HCT116 (cell line): ENCODE data around the gene RNF180. TPM values are rescaled to one million over a fixed set of nuclear protein-coding genes. Genes with fewer than 3 reads are reported as not detected.

Experiments used
- ATAC-seq: fragments of 200-7000 bp; cut with Tn5 transposase; 2 replicates; pipeline ENCODE4 v1.9.1; 2020; ENCODE audit warnings: mild to moderate bottlenecking, moderate library complexity
- BruUV-seq: library from RNA; stranded (reverse); fragments of 400-500 nt; replicated peaks from 2 replicates; lab custom pipeline; 2021; lab: Mats Ljungman, UMichigan
- CTCF ChIA-PET: fragments of 300-600 bp; sonication (Branson Sonifier 250); formaldehyde crosslinking; loops from one replicate; lab custom pipeline; 2021; ENCODE audit warnings: antibody characterized with exemption; lab: Charles Lee
- POLR2A ChIA-PET: fragments of 300-600, 350-600 bp; sonication (Branson Sonifier 250); formaldehyde crosslinking; loops from one replicate; lab custom pipeline; 2021; ENCODE audit warnings: antibody characterized with exemption; lab: Charles Lee
- RAD21 ChIA-PET, 2 experiments: fragments of 300-600 bp; sonication (Branson Sonifier 250); formaldehyde crosslinking; loops; one replicate each; lab custom pipeline; 2023; ENCODE audit warnings: low total read pairs in 2 of 2; ENCODE audit not compliant: uncharacterized antibody in 2 of 2, unreplicated experiment in 2 of 2, low non-redundant PET in 1 of 2; lab: Charles Lee
- DNase-seq: peaks from one replicate; pipeline ENCODE4 v3.0.0-alpha.2; 2010; ENCODE audit warnings: low read depth, low spot score
- H2AFZ ChIP-seq: fragments of 200-600 bp; shearing (Covaris generic), sonication (generic); 2 replicates; pipeline ENCODE4 v1.6.1; 2017; ENCODE audit warnings: low read depth, mixed run types, mixed read lengths, antibody characterized with exemption, low read length; ENCODE audit not compliant: poor library complexity, severe bottlenecking
- H3K27ac ChIP-seq: 2 replicates; pipeline ENCODE4 v1.5.1; 2012; ENCODE audit warnings: low read depth, low read length
- H3K27me3 ChIP-seq: fragments of 200-600 bp; sonication (generic); 2 replicates; pipeline ENCODE4 v1.6.1; 2016; ENCODE audit warnings: mixed run types, low read length, mixed read lengths; ENCODE audit not compliant: insufficient read depth
- H3K36me3 ChIP-seq, 2 experiments: fragments of 200-500 bp in 1 of 2; fragments of 200-600 bp in 1 of 2; sonication (Bioruptor generic) in 1 of 2; sonication (generic) in 1 of 2; 2 replicates each; pipeline versions ENCODE4 v1.5.1 to v1.6.1; 2014 to 2016; ENCODE audit warnings: low read length in 2 of 2, inconsistent platforms in 1 of 2, mixed read lengths in 1 of 2, mixed run types in 1 of 2; ENCODE audit not compliant: insufficient read depth in 2 of 2, control insufficient read depth in 1 of 2
- H3K4me1 ChIP-seq, 2 experiments: fragments of 200-600 bp in 1 of 2; sonication (generic) in 1 of 2; 2 replicates each; pipeline versions ENCODE4 v1.5.1 to v1.6.1; 2012 to 2017; ENCODE audit warnings: low read length in 2 of 2, inconsistent platforms in 1 of 2, mild to moderate bottlenecking in 1 of 2, mixed read lengths in 1 of 2, mixed run types in 1 of 2, moderate library complexity in 1 of 2; ENCODE audit not compliant: insufficient read depth in 2 of 2, control insufficient read depth in 1 of 2
- H3K4me2 ChIP-seq: fragments of 200-600 bp; sonication (generic); 2 replicates; pipeline ENCODE4 v1.6.1; 2017; ENCODE audit warnings: mixed run types, low read length, mixed read lengths
- H3K4me3 ChIP-seq, 2 experiments: fragments of 200-600 bp in 1 of 2; sonication (generic) in 1 of 2; replicated peaks in 1 of 2; 2 replicates each; pipeline ENCODE4 v1.5.1; 2011 to 2016; ENCODE audit warnings: low read length in 2 of 2, control low read depth in 1 of 2, low read depth in 1 of 2, mild to moderate bottlenecking in 1 of 2, mixed read lengths in 1 of 2, mixed run types in 1 of 2
- H3K79me2 ChIP-seq: fragments of 200-600 bp; sonication (generic); 2 replicates; pipeline ENCODE4 v1.6.1; 2017; ENCODE audit warnings: mild to moderate bottlenecking, mixed run types, low read length, moderate library complexity, mixed read lengths; ENCODE audit not compliant: insufficient read depth
- H3K9ac ChIP-seq: fragments of 200-600 bp; sonication (generic); 2 replicates; pipeline ENCODE4 v1.6.1; 2016; ENCODE audit warnings: low read length, mixed read lengths
- H3K9me2 ChIP-seq: fragments of 200-600 bp; sonication (generic), shearing (Covaris generic); 2 replicates; pipeline ENCODE4 v1.6.1; 2017; ENCODE audit warnings: mixed run types, mild to moderate bottlenecking, moderate library complexity; ENCODE audit not compliant: insufficient read depth
- H3K9me3 ChIP-seq, 2 experiments: fragments of 200-500 bp in 1 of 2; fragments of 200-600 bp in 1 of 2; sonication (Bioruptor generic) in 1 of 2; sonication (generic) in 1 of 2; 2 replicates each; pipeline ENCODE4 v1.6.1; 2014 to 2017; ENCODE audit warnings: low read length in 2 of 2, mixed read lengths in 2 of 2, inconsistent platforms in 1 of 2, low read depth in 1 of 2, mild to moderate bottlenecking in 1 of 2, mixed run types in 1 of 2, moderate library complexity in 1 of 2; ENCODE audit not compliant: control insufficient read depth in 1 of 2, insufficient read depth in 1 of 2
- H4K20me1 ChIP-seq: fragments of 200-600 bp; sonication (generic), shearing (Covaris generic); 2 replicates; pipeline ENCODE4 v1.6.1; 2017; ENCODE audit warnings: mixed run types, mild to moderate bottlenecking, moderate library complexity; ENCODE audit not compliant: insufficient read depth
- CBX3 ChIP-seq: IDR thresholded peaks from 2 replicates; pipeline ENCODE4 v1.6.1; 2012; ENCODE audit warnings: low read depth
- CEBPB ChIP-seq: IDR thresholded peaks from 2 replicates; pipeline ENCODE4 v1.6.1; 2012; ENCODE audit warnings: low read depth
- EGR1 ChIP-seq: IDR thresholded peaks from 2 replicates; pipeline ENCODE4 v1.6.1; 2012; ENCODE audit warnings: low read depth
- ELF1 ChIP-seq: IDR thresholded peaks from 2 replicates; pipeline ENCODE4 v1.6.1; 2012; ENCODE audit warnings: low read depth, borderline replicate concordance
- EZH2 ChIP-seq: fragments of 200-600 bp; sonication (generic); IDR thresholded peaks from 2 replicates; pipeline ENCODE4 v1.6.1; 2017; ENCODE audit warnings: antibody characterized with exemption, mixed run types
- EZH2phosphoT487 ChIP-seq: fragments of 200-600 bp; IDR thresholded peaks from 2 replicates; pipeline ENCODE4 v1.6.1; 2018; ENCODE audit warnings: antibody characterized with exemption, borderline replicate concordance
- JUND ChIP-seq: IDR thresholded peaks from 2 replicates; pipeline ENCODE4 v1.6.1; 2012
- MAX ChIP-seq: IDR thresholded peaks from 2 replicates; pipeline ENCODE4 v1.6.1; 2012
- POLR2A ChIP-seq: IDR thresholded peaks from 2 replicates; pipeline ENCODE4 v1.7.0; 2011; ENCODE audit warnings: borderline replicate concordance; ENCODE audit not compliant: insufficient read depth, insufficient read length; ENCODE audit errors: extremely low read depth
- REST ChIP-seq: IDR thresholded peaks from 2 replicates; pipeline ENCODE4 v1.6.1; 2012; ENCODE audit warnings: low read depth
- SIN3A ChIP-seq: IDR thresholded peaks from 2 replicates; pipeline ENCODE4 v1.6.1; 2012; ENCODE audit warnings: low read depth
- SP1 ChIP-seq: IDR thresholded peaks from 2 replicates; pipeline ENCODE4 v1.6.1; 2012; ENCODE audit warnings: low read depth
- SRF ChIP-seq: IDR thresholded peaks from 2 replicates; pipeline ENCODE4 v1.6.1; 2012; ENCODE audit warnings: low read depth
- TCF7L2 ChIP-seq: IDR thresholded peaks from 2 replicates; pipeline ENCODE4 v1.7.0; 2011; ENCODE audit warnings: borderline replicate concordance, inconsistent platforms; ENCODE audit not compliant: insufficient read depth, insufficient read length; ENCODE audit errors: extremely low read depth
- YY1 ChIP-seq: IDR thresholded peaks from 2 replicates; pipeline ENCODE4 v1.6.1; 2011; ENCODE audit warnings: low read length, low read depth, moderate library complexity, mild to moderate bottlenecking; ENCODE audit not compliant: insufficient replicate concordance; ENCODE audit errors: extremely low read depth
- ZFX ChIP-seq: fragments of 450-650 bp; IDR thresholded peaks from 2 replicates; pipeline ENCODE4 v1.6.1; 2017
- ZNF274 ChIP-seq: fragments of 200-500 bp; sonication (Bioruptor generic); IDR thresholded peaks from 2 replicates; pipeline ENCODE4 v1.6.1; 2014; ENCODE audit warnings: mild to moderate bottlenecking, low read depth, low read length, inconsistent platforms
- intact Hi-C: fragments of 100-400 bp; cut with micrococcal nuclease; formaldehyde crosslinking; loops from 2 replicates; pipeline ENCODE4 v1.10.0; 2022
- total RNA-seq: library from RNA; stranded (reverse); gene quantifications from one replicate; pipeline ENCODE4 v1.2.1, GENCODE V29; 2021; ENCODE audit not compliant: unreplicated experiment

RNF180 gene
- total RNA-seq, 1 experiment from 2014 or later, result not detected

- H3K9me2 ChIP-seq, result no peaks in the 10 kb centered on the region
- H3K4me3 ChIP-seq, result no peak overlapping the region
- TF ChIP-seq REST (no peak), ZNF274 (no peak), SIN3A (no peak), TCF7L2 (no peak), CBX3 (no peak), CEBPB (no peak), ELF1 (no peak), POLR2A (no peak), EZH2 (no peak), YY1 (no peak), EGR1 (no peak), SRF (no peak), MAX (no peak), SP1 (no peak), JUND (no peak), ZFX (no peak), EZH2phosphoT487 (no peak)
- TF ChIP-seq, all 23 proteins: peak for 0
- intact Hi-C loops, result no loop called here
- DNase-seq, result no peak
- Histone ChIP-seq H3K79me2 (no peaks in the 10 kb centered on the region), H3K9ac (no peak overlapping the region), H3K9me3 (no peaks in the 10 kb centered on the region), H3K4me1 (no peaks in the 10 kb centered on the region), H3K27me3 (no peaks in the 10 kb centered on the region), H3K4me2 (no peak overlapping the region), H2AFZ (no peak overlapping the region), H3K27ac (no peak overlapping the region), H4K20me1 (no peaks in the 10 kb centered on the region), H3K36me3 (no peaks in the 10 kb centered on the region)
- BruUV-seq, result no TSS peak
- no peak for ATAC-seq
- ChIA-PET POLR2A (no interaction called here), RAD21 (no interaction called here), CTCF (no interaction called here)
Observed at GRCh38 chr5:64418013-64418412, 252.4 kb downstream of the RNF180 start.

Other genes with a start within 250 kb of the RNF180 start
- gene HTR1A, start 203.4 kb upstream of the RNF180 start, total RNA-seq, result not detected